ENCODE results near the gene DENND4C. TPM values are rescaled to one million over a fixed set of nuclear protein-coding genes. Genes with fewer than 3 reads are reported as not detected.
A peak's percentile ranks its signal among the peaks of the same experiment; 100 is the strongest.
"Not testable (repeated sequence)": the region's sequence is repeated elsewhere in the genome, so short reads cannot be mapped to it uniquely, and the experiment has no call there.

Gene DENND4C
- total RNA-seq, 1 donor from 2014 or later: 35.6 TPM

GRCh38 chr9:19380826-19381075 lies 150.3 kb downstream of the DENND4C start:
- Mint-ChIP-seq H3K27ac (ENCODE audit: unreplicated experiment) (peak overlapping the region; percentile 97), H3K27me3 (ENCODE audit: unreplicated experiment) (peaks cover 12% of the 10 kb centered on the region), H3K4me3 (ENCODE audit: unreplicated experiment) (peak overlapping the region; percentile 99), H3K36me3 (ENCODE audit: low read depth, unreplicated experiment) (peaks cover 38% of the 10 kb centered on the region), H3K9me3 (ENCODE audit: unreplicated experiment) (no peaks in the 10 kb centered on the region), H3K4me1 (ENCODE audit: unreplicated experiment) (peaks cover 31% of the 10 kb centered on the region)
- TF ChIP-seq CTCF (IDR thresholded peaks at IDR 0.05; ENCODE audit: unreplicated experiment): no peak
- DNase-seq (ENCODE audit: low spot score): no peak

GRCh38 chr9:19381656-19382055 lies 151.2 kb downstream of the DENND4C start:
- peaks cover 29% of the 10 kb centered on the region for H3K36me3 Mint-ChIP-seq (ENCODE audit: low read depth, unreplicated experiment)
- H3K27me3 Mint-ChIP-seq (ENCODE audit: unreplicated experiment): peaks cover 12% of the 10 kb centered on the region
- H3K4me3 Mint-ChIP-seq (ENCODE audit: unreplicated experiment): no peak overlapping the region
- no peaks in the 10 kb centered on the region for H3K9me3 Mint-ChIP-seq (ENCODE audit: unreplicated experiment)
- TF ChIP-seq CTCF (IDR thresholded peaks at IDR 0.05; ENCODE audit: unreplicated experiment): no peak
- no peak for DNase-seq (ENCODE audit: low spot score)
- H3K4me1 Mint-ChIP-seq (ENCODE audit: unreplicated experiment): peaks cover 35% of the 10 kb centered on the region
- no peak overlapping the region for H3K27ac Mint-ChIP-seq (ENCODE audit: unreplicated experiment)

- H3K4me1 Mint-ChIP-seq (ENCODE audit: unreplicated experiment): peaks cover 13% of the 10 kb centered on the region
- DNase-seq (ENCODE audit: low spot score); H3K36me3 Mint-ChIP-seq (ENCODE audit: low read depth, unreplicated experiment); H3K9me3 Mint-ChIP-seq (ENCODE audit: unreplicated experiment); H3K27me3 Mint-ChIP-seq (ENCODE audit: unreplicated experiment); H3K4me3 Mint-ChIP-seq (ENCODE audit: unreplicated experiment); H3K27ac Mint-ChIP-seq (ENCODE audit: unreplicated experiment): not testable (repeated sequence)
Observed at GRCh38 chr9:19385212-19385611, 154.7 kb downstream of the DENND4C start.

GRCh38 chr9:19385786-19386501 lies 155.5 kb downstream of the DENND4C start:
- no peak overlapping the region for H3K4me3 Mint-ChIP-seq (ENCODE audit: unreplicated experiment)
- no peak for DNase-seq (ENCODE audit: low spot score)
- no peak for TF ChIP-seq CTCF (IDR thresholded peaks at IDR 0.05; ENCODE audit: unreplicated experiment)
- H3K27ac Mint-ChIP-seq (ENCODE audit: unreplicated experiment): no peak overlapping the region
- peaks cover 10% of the 10 kb centered on the region for H3K4me1 Mint-ChIP-seq (ENCODE audit: unreplicated experiment)
- peaks cover under 1% of the 10 kb centered on the region for H3K36me3 Mint-ChIP-seq (ENCODE audit: low read depth, unreplicated experiment)
- peaks cover 4% of the 10 kb centered on the region for H3K27me3 Mint-ChIP-seq (ENCODE audit: unreplicated experiment)
- H3K9me3 Mint-ChIP-seq (ENCODE audit: unreplicated experiment): no peaks in the 10 kb centered on the region

- DNase-seq (ENCODE audit: low spot score): no peak
- no peaks in the 10 kb centered on the region for H3K9me3 Mint-ChIP-seq (ENCODE audit: unreplicated experiment)
- H3K36me3 Mint-ChIP-seq (ENCODE audit: low read depth, unreplicated experiment): no peaks in the 10 kb centered on the region
- no peak overlapping the region for H3K4me3 Mint-ChIP-seq (ENCODE audit: unreplicated experiment)
- H3K27ac Mint-ChIP-seq (ENCODE audit: unreplicated experiment): no peak overlapping the region
- TF ChIP-seq CTCF (IDR thresholded peaks at IDR 0.05; ENCODE audit: unreplicated experiment): no peak
- H3K4me1 Mint-ChIP-seq (ENCODE audit: unreplicated experiment): peaks cover 6% of the 10 kb centered on the region
- no peaks in the 10 kb centered on the region for H3K27me3 Mint-ChIP-seq (ENCODE audit: unreplicated experiment)
Observed at GRCh38 chr9:19386502-19387044, 156.1 kb downstream of the DENND4C start.
